ENCODE results near the gene PRIM2.
"Not testable (repeated sequence)": the region's sequence is repeated elsewhere in the genome, so short reads cannot be mapped to it uniquely, and the experiment has no call there.

Gene PRIM2

GRCh38 chr6:57308755-57309154, 8.7 kb upstream of the PRIM2 start:
- not testable (repeated sequence) for DNase-seq (ENCODE audit: low read depth in 2 of 2, low spot score in 1 of 2)

GRCh38 chr6:57310095-57310816, 7.2 kb upstream of the PRIM2 start:
- DNase-seq (ENCODE audit: low read depth in 2 of 2, low spot score in 1 of 2), result not testable (repeated sequence)

- DNase-seq (ENCODE audit: low read depth in 2 of 2, low spot score in 1 of 2), result no peak
Measured at GRCh38 chr6:57310817-57311157, 6.6 kb upstream of the PRIM2 start.

GRCh38 chr6:57311300-57312003, 6.0 kb upstream of the PRIM2 start:
- not testable (repeated sequence) for DNase-seq (ENCODE audit: low read depth in 2 of 2, low spot score in 1 of 2)

- no peak for DNase-seq (ENCODE audit: low read depth in 2 of 2, low spot score in 1 of 2)
Measured at GRCh38 chr6:57312004-57312345, 5.5 kb upstream of the PRIM2 start.

GRCh38 chr6:57313009-57313408, 4.4 kb upstream of the PRIM2 start:
- DNase-seq (ENCODE audit: low read depth in 2 of 2, low spot score in 1 of 2), result no peak

- no peak for DNase-seq (ENCODE audit: low read depth in 2 of 2, low spot score in 1 of 2)
Measured at GRCh38 chr6:57313711-57314471, 3.5 kb upstream of the PRIM2 start.

- no peak for DNase-seq (ENCODE audit: low read depth in 2 of 2, low spot score in 1 of 2)
Measured at GRCh38 chr6:57315111-57315510, 2.3 kb upstream of the PRIM2 start.

GRCh38 chr6:57315851-57316250, 1.6 kb upstream of the PRIM2 start:
- no peak for DNase-seq (ENCODE audit: low read depth in 2 of 2, low spot score in 1 of 2)

GRCh38 chr6:57316581-57317059, 810 bp upstream of the PRIM2 start:
- peak; percentile 50 to 66 for DNase-seq (ENCODE audit: low read depth in 2 of 2, low spot score in 1 of 2)

- DNase-seq (ENCODE audit: low read depth in 2 of 2, low spot score in 1 of 2), result no peak
Measured at GRCh38 chr6:57324538-57324937, 7.1 kb downstream of the PRIM2 start.

- no peak for DNase-seq (ENCODE audit: low read depth in 2 of 2, low spot score in 1 of 2)
Measured at GRCh38 chr6:57327311-57327710, 9.9 kb downstream of the PRIM2 start.

- DNase-seq (ENCODE audit: low read depth in 2 of 2, low spot score in 1 of 2), result no peak
Measured at GRCh38 chr6:57328074-57328473, 10.6 kb downstream of the PRIM2 start.

GRCh38 chr6:57329933-57330332, 12.5 kb downstream of the PRIM2 start:
- no peak for DNase-seq (ENCODE audit: low read depth in 2 of 2, low spot score in 1 of 2)

GRCh38 chr6:57342148-57342669, 24.8 kb downstream of the PRIM2 start:
- no peak for DNase-seq (ENCODE audit: low read depth in 2 of 2, low spot score in 1 of 2)

- not testable (repeated sequence) for DNase-seq (ENCODE audit: low read depth in 2 of 2, low spot score in 1 of 2)
Measured at GRCh38 chr6:57343342-57343741, 25.9 kb downstream of the PRIM2 start.

GRCh38 chr6:57346715-57347114, 29.3 kb downstream of the PRIM2 start:
- not testable (repeated sequence) for DNase-seq (ENCODE audit: low read depth in 2 of 2, low spot score in 1 of 2)

- not testable (repeated sequence) for DNase-seq (ENCODE audit: low read depth in 2 of 2, low spot score in 1 of 2)
Measured at GRCh38 chr6:57347597-57347996, 30.2 kb downstream of the PRIM2 start.

- DNase-seq (ENCODE audit: low read depth in 2 of 2, low spot score in 1 of 2), result not testable (repeated sequence)
Measured at GRCh38 chr6:57350443-57350842, 33.0 kb downstream of the PRIM2 start.

- not testable (repeated sequence) for DNase-seq (ENCODE audit: low read depth in 2 of 2, low spot score in 1 of 2)
Measured at GRCh38 chr6:57352596-57352995, 35.2 kb downstream of the PRIM2 start.

- not testable (repeated sequence) for DNase-seq (ENCODE audit: low read depth in 2 of 2, low spot score in 1 of 2)
Measured at GRCh38 chr6:57358319-57358718, 40.9 kb downstream of the PRIM2 start.

- DNase-seq (ENCODE audit: low read depth in 2 of 2, low spot score in 1 of 2), result not testable (repeated sequence)
Measured at GRCh38 chr6:57359766-57360165, 42.3 kb downstream of the PRIM2 start.

Measured in stimulated activated CD8-positive, alpha-beta memory T cell treated with anti-CD3 and anti-CD28 coated beads, Interleukin-4, amount 100 ng/mL, for 1 hour (primary cell).